GM18508 (cell line): ENCODE results near the gene ING5.
"Not testable (repeated sequence)": the region's sequence is repeated elsewhere in the genome, so short reads cannot be mapped to it uniquely, and the experiment has no call there.

Experiments
- ATAC-seq: cut with Tn5 transposase; IDR thresholded peaks from one replicate; pipeline ENCODE4 v1.9.1; 2021; ENCODE audit warnings: moderate number of reproducible peaks; ENCODE audit not compliant: insufficient read depth, unreplicated experiment

ING5 gene

DNA sequence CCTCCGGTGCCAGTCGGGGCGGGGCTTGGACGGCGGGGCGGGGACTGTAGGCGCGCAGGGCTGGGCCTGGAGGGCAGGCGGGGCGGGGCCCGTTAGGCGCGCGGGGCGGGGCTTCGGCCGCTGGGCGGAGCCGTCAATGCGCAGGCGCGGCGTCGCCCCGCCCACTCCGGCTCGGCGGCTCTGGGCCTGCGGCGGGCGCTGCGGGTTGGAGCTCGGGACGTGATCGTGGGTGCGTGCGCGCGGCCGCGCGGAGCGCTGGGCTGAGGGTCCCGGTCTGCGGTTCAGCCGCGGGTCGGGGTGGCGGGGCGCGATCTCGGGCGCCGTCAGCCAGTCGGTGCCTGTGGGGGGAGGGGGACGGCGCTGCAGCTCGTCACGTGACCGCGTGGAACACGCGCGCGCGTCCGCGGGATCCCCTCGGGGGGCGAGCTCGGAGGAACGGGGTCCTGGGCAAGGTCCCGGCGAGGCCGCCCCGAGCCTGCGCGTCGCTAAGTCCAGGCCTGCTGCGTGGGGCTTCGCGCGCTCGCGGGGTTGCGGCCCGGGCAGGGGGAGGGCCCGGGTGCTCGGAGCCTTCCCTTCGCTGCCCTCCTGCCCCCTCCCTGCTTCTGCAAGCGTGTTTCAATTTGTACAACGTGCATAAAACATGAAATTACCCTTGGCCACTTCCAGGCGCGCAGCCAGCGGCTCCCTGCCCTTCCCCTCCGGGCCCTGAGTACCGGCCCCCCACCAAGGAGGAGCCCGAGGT lies 32.8 kb downstream of the ING5 start, which contains the start of gene D2HGDH:
TSS of gene D2HGDH (plus strand) at position 164 of the 742 bp plus-strand sequence. CDS start 595 bp downstream, outside the sequence.
- ATAC-seq, result no peak

DNA sequence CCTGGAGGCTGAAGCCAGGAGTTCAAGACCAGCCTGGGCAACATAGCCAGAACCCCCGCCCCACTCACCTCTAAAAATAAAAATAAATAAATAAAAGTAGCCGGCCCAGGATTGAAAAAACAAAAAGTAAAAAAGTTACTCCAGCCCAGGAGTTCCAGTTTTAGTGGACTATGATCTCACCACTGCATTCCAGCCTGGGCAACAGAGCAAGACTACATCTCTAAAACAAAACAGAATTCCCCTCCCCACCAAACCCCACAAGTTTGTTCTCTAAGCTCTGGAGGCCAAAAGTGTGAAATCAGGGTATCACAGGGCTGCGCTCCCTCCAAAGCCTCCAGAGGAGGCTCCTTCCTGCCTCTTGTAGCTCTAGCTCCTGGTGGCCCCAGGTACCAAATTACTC lies 34.3 kb downstream of the ING5 start:
- ATAC-seq, result no peak

DNA sequence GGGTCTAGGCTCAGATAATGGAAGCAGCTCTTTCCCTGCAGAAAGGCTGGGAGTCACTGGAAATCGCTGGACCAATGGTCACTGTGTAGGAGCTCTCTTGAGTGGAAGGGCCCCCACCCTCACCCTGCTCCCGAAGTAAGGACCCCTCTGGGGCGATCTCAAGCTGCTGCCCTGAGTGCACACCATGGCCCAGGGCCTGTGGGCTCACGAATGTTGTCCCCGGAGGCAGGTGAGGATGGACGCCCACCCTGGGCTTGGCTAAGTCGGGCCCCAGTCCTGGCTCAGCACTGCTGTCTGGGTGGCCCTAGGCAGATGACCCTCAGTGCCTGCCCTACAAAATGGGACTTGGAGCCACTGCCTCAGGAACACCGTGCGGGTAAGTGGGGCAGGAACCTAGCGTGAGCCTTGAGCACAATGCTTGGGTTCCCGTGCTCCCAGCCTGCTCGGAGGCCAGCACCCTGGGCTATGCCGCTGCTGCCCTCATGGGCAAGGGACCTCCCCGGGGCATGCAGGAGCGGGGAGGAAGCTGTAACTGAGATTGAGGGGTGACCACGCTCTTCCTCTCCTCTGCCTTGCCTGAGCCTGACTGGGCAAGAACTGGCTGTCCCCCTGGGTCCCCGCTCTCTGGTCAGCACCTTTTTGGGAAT lies 36.3 kb downstream of the ING5 start:
- no peak for ATAC-seq

DNA sequence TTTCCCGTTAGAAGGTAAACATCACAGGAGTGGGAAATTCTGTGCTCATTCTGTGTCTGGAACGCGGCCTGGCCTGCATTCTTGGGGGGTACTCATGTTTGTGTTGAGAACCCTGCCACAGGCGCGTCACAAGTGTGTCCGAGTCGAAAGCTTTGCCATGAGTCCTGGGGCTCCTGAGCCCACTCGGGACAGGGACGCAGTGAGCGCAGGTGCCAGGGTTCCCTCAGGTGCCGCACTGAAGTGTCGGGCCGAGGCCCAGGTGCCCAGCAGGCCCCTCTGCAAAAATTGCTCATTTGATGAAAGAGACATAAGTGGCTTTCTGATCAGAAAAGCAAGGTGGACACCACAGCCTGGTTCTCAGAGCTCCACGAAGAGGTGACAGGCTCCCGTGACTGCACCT lies 37.3 kb downstream of the ING5 start:
- ATAC-seq, result no peak

DNA sequence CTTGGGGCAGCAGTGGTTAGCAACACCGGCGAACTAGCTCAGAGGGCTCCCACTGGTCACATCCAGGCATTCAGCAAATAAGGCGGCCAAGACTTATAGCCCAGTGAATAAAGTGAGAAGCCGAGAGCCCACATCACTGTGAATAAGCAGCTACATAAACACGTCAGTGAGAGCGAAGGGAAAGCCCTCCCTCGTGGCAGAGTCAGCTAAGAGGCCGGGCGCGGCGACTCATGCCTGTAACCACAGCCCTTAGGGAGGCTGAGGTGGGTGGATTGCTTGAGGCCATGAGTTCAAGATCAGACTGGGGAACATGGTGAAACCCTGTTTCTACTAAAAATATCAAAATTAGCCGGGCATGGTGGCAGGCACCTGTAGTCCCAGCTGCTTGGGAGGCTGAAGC lies 37.8 kb downstream of the ING5 start:
- no peak for ATAC-seq

DNA sequence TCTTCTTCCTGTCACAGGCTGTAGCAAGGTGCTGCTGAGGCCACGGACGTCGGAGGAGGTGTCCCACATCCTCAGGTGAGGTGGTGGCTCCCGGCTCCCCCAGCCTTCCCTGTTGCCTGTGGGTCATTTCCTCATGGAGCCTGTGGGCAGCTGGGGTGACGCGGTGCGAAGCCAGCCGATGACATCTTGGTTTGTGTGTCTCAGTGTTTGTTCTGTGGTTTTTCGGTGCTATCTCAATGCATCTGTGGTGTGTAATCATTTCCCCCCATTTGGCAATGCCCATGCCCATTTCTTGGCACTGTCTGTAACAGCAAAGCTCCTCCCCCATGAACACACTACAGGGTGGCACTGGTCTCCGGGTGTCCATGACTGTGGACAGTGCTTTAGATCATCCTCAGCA lies 39.2 kb downstream of the ING5 start:
- ATAC-seq, result no peak

DNA sequence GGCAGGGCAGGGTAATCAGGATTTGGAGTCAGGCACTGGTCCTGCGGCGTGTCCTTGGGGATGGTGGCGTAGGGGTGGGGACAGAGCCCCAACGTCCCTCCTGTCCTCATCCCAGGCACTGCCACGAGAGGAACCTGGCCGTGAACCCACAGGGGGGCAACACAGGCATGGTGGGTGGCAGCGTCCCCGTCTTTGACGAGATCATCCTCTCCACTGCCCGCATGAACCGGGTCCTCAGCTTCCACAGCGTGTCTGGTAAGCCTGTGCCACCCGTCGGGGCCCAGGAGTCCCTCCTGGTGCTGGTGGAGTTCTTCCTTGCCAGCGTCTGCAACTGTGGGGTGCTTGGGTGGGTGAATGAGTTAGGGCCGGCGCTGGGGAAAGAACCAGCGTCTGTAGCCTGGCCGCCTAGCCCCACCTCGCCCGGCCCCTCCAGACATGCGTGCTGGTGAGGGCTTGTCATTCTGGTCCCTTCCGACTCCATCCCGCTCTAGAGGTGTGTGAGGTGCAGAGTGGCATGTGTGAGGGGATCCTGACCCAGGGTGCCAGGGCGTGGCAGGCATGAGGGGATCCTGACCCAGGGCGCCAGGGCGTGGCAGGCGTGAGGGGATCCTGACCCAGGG lies 40.6 kb downstream of the ING5 start:
- no peak for ATAC-seq

DNA sequence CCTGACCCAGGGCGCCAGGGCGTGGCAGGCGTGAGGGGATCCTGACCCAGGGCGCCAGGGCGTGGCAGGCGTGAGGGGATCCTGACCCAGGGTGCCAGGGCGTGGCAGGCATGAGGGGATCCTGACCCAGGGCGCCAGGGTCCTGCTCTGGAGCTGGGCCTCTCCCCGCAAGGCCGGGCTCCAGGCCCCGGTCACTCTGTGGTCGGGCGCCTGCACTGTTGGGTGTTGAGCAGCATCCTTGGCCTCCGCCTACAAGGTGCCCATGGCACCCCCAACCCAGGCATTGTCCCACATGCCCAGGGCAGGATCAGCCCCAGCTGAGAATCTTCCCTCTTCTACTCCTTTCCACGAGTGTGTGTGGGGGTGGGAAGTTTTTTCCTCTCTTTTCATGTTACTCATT lies 41.2 kb downstream of the ING5 start:
- not testable (repeated sequence) for ATAC-seq

DNA sequence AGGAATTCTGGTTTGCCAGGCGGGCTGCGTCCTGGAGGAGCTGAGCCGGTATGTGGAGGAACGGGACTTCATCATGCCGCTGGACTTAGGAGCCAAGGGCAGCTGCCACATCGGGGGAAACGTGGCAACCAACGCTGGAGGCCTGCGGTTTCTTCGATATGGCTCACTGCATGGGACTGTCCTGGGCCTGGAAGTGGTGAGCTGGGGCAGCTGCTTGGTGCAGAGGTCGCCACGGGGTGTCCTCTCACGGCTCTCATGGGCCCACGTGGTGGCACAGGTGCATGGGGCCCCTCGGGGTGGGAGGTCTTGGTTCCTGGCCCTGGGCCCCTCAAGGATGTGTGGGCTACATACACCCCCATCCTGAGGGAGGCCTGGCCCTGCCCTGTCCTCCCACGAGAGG lies 41.8 kb downstream of the ING5 start:
- no peak for ATAC-seq

DNA sequence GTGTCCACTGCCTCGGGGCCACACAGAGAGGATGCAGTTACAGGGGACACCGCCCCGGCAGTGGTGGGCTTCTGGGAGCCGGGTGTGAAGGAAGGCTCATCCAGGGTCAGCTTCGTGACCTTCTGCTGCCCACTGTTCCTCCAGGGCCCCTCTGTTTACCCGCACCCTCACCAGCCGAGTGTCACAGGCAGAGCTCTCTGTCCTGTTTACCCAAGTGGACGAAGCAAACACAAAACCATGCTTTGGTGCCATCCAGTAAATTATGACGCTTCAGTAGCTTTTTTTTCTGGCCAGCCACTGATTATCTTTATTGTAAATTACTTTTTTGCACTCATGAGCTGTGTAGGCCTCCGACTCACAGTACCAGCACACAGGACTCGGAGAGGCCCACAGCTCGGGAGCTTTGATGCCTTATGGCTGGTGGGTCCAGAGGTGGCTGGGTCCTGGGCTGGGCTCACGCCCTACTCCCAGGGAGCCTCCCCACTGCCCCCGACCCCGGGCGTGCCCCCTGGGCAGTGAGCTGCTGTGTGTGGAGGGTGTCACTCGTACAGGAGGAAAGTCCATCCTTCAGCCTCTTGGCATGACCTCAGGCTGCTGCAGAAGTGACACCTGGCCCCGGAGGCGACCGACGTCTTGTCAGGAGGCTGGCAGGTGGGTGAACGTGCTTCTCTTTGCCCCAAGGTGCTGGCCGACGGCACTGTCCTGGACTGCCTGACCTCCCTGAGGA lies 42.4 kb downstream of the ING5 start:
- ATAC-seq, result no peak

DNA sequence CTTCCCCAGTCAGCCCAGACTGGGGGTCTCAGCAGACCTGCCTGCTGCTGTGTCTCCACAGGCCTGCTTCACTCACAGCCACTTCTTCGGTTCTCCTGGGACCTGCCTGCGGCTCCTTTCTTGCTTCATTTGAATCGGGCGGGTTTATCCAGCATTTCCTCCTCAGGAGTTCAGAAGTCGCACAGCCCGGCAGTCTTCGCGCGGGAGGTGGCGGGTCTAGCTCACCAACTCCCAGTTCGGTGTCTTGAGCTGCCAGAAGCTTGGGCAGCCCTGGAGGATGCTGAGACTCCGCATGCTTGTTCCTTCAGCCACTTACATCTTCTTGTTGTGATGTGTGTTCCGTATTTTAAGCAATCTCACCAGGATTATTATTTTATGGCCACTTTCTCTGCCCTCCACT lies 43.4 kb downstream of the ING5 start:
- ATAC-seq, result no peak

DNA sequence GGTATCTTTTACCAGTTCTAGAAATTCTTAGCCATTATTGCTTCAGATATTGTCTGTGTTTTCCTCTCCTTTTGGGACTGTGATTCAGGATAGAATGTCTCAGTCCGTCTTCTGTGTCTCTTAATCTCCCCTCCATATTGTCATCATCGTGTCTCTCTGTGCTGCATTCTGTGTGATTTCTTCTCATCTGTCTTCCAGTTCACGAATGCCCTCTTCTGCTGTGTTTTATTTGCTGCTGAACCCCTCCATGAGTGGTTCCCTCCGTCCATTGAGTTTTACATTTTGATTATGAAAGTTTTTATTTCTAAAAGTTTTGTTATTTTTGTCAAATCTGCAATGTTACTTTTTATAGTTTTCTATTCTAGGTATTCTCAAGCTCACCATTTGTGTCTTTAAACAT lies 44.2 kb downstream of the ING5 start:
- no peak for ATAC-seq

DNA sequence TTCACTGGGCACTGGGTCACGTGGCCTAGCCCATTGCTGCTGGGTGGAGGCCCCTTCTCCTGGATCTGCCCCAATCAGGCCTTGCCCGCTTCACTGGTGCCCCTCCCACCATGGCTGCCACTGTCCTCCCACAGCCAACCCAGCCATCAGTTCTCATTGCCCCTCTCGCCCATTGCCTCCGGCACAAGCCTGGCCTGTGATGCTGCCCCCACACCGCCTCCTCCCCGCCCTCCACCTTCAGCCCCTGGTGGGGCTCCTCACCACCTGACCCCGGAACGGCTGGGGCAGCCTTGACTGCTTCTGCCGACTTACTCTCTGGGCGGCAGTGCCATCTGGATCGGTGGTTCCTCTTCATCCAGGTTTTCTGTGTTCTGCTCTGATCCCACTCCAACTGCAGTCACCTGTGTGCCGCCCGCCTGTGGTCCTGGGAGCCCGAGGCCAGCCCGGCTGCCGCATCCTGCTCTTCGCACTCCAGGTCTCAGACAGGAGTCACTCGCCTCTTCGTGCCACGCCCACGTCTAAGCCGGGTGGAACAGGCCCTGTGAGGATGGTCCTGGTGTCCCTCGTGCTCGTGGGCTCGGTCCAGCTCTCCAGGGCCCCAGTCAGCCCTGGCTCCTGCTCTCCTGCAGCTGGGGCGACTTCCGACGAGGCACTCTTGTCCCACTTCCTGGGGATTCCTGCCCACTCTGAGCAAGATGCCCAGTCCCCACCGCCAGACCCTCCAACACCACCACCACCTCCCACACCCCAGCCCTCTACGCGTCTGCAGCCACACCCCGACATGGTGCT lies 46.8 kb downstream of the ING5 start:
- no peak for ATAC-seq

DNA sequence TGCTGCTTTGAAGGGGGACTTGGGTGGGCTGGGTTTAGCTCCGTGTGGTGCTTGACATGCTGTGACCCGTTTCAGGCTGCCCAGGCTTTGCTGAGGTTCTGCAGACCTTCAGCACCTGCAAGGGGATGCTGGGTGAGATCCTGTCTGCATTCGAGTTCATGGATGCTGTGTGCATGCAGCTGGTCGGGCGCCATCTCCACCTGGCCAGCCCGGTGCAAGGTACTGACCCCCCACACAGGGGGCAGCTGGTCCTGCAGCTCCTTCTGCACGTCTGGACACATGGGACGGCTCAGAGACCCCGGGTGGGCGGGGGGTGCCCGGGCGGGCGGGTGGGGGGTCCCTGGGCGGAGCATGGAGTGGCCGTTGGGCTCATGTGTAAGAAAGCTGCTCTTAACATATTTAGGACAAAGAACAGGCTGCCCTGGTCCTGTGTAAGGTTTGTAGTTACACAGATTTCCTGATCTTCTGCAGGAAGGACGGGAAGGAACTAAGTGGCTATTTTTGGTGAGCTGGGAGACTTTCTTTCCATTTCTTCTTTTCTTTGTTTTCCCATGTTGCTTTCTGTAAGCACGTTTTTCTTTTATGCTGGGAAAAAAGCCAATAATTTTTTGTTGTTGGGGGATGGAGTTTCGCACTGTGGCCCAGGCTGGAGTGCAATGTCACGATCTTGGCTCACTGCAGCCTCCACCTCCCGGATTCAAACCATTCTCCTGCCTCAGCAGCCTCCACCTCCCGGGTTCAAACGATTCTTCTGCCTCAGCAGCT lies 48.4 kb downstream of the ING5 start:
- ATAC-seq, result no peak

DNA sequence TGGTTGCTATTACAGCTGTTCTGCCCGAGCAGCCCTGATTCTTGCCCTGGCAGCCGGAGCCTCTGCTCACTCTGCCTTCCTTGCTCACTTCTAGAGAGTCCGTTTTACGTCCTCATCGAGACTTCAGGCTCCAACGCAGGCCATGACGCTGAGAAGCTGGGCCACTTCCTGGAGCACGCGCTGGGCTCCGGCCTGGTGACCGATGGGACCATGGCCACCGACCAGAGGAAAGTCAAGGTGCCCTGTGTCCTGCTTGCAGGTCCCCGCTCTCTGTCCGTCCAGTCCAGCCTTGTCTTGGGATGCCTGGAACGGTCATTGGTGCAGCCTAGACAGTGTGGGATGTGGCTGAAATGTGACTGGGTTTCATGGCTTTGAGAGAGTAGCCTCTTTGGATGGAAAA lies 49.3 kb downstream of the ING5 start:
- ATAC-seq, result no peak

DNA sequence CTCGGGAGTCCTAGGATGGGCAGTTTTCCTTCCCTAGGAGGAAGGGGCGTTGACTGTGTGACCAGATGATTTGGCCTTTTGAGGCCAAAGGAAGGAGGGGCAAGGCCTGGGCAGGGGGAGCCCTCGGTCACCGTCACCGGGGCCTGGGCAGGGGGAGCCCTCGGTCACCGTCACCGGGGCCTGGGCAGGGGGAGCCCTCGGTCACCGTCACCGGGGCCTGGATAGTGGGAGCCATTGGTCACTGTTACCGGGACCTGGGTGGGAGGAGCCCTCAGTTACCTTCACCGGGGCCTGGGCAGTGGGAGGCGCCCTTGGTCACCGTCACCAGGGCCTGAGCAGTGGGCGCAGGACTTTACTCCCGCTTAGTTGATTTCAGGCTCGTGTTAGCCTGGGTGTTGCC lies 49.9 kb downstream of the ING5 start:
- no peak for ATAC-seq

DNA sequence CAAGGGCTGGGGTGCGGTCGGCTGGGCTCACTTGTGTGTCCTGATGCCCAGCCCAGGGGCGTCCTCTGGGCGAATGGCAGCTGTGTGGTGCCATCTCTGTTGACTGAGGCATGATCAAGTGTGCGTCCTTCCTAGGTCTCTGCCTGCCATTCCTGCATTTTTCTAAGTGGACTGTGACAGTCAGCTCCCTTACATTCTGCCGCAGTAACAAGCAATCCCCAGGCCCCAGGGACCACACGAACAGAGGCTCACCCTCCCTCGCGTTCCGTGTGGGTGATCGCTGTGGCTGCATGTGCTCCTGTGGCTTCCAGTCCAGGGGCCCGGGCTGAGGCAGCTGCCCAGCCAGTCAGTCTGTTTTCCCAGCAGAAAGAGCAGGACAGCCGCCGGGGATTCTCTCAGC lies 50.4 kb downstream of the ING5 start:
- no peak for ATAC-seq

DNA sequence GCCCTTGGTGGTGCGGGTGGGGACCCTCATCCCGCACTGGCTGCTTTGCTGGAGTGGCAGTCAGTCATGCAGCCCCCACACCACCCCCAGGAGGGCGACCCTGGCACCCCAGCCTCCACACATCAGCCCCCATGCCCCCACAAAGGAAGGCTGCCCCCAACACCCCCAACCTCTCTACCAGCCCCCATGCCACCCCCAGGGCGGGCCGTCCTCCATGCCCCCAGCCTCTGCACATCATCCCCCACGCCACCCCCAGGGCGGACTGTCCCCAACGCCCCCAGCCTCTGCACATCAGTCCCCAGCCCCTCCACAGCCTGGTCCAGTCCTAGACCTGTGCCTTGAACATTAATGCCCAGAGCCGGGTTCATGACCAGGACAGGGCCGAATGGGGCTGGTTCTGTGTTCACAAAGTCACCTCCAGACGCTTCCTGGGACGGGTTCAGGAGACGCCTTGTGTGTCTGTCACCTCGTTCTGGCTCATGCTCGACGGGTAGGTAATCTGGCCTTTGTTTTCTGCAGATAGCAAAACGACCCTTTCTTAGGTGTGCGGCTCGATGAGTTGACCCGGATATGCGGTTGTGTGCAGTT lies 50.9 kb downstream of the ING5 start:
- ATAC-seq, result no peak

DNA sequence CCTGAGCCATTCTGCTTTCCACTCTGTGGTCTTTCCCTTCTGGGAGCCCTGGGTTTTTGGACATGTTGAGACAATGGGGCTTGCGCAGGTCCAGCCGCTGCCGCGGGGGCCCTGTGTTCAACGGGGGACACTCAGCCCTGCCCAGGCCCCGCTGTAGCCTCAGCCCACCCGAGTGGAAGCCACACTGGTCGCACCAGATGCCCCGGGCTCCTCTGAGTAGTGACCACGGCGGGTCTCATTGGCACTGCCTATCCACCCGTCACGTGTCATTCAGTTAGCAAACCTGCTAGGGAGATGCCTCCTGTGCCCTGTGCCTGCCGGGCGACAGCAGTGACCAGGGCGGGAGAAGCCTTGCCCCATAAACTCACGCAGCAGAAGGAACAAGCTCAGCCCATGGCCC lies 51.7 kb downstream of the ING5 start:
- ATAC-seq, result no peak
